ENCODE measurements around the gene DGKQ.

The DGKQ gene

GRCh38 chr4:993111-994029 is 20.0 kb upstream of the DGKQ start, which contains the start of gene SLC26A1:
SLC26A1 (minus strand) TSS chr4:993404; CDS start chr4:991703, 1,701 bp downstream.
- in situ Hi-C loops (cut with HindIII; ENCODE audit: low sequenced_read_pairs), result no loop called here
- no peak within 1 kb of the TSS for H3K4me3 ChIP-seq (ENCODE audit: low read depth, low read length)
- TF ChIP-seq CTCF (IDR thresholded peaks at IDR 0.05; ENCODE audit: low read depth, low read length), result no peak
- no peak for DNase-seq (ENCODE audit: low read depth, low spot score)

- no peak overlapping the region for H3K4me3 ChIP-seq (ENCODE audit: low read depth, low read length)
- no peak for TF ChIP-seq CTCF (IDR thresholded peaks at IDR 0.05; ENCODE audit: low read depth, low read length)
- DNase-seq (ENCODE audit: low read depth, low spot score), result no peak
- in situ Hi-C loops (cut with HindIII; ENCODE audit: low sequenced_read_pairs), result no loop called here
These were observed 19.1 kb upstream of the DGKQ start for GRCh38 chr4:992297-993110.

- in situ Hi-C loops (cut with HindIII; ENCODE audit: low sequenced_read_pairs), result no loop called here
- no peak for DNase-seq (ENCODE audit: low read depth, low spot score)
- no peak overlapping the region for H3K4me3 ChIP-seq (ENCODE audit: low read depth, low read length)
- TF ChIP-seq CTCF (IDR thresholded peaks at IDR 0.05; ENCODE audit: low read depth, low read length), result no peak
These were observed 18.3 kb upstream of the DGKQ start for GRCh38 chr4:991451-992296.

- no peak overlapping the region for H3K4me3 ChIP-seq (ENCODE audit: low read depth, low read length)
- no peak for TF ChIP-seq CTCF (IDR thresholded peaks at IDR 0.05; ENCODE audit: low read depth, low read length)
- in situ Hi-C loops (cut with HindIII; ENCODE audit: low sequenced_read_pairs), result no loop called here
- no peak for DNase-seq (ENCODE audit: low read depth, low spot score)
These were observed 17.5 kb upstream of the DGKQ start for GRCh38 chr4:990746-991367.

GRCh38 chr4:989722-990471 is 16.5 kb upstream of the DGKQ start:
- TF ChIP-seq CTCF (IDR thresholded peaks at IDR 0.05; ENCODE audit: low read depth, low read length), result no peak
- no peak overlapping the region for H3K4me3 ChIP-seq (ENCODE audit: low read depth, low read length)
- no peak for DNase-seq (ENCODE audit: low read depth, low spot score)

More at GRCh38 chr4:989722-990471, 16.5 kb upstream of the DGKQ start:
- in situ Hi-C loops (cut with HindIII; ENCODE audit: low sequenced_read_pairs), result no loop called here
